ENCODE results near the gene MED25.

Gene MED25

DNA sequence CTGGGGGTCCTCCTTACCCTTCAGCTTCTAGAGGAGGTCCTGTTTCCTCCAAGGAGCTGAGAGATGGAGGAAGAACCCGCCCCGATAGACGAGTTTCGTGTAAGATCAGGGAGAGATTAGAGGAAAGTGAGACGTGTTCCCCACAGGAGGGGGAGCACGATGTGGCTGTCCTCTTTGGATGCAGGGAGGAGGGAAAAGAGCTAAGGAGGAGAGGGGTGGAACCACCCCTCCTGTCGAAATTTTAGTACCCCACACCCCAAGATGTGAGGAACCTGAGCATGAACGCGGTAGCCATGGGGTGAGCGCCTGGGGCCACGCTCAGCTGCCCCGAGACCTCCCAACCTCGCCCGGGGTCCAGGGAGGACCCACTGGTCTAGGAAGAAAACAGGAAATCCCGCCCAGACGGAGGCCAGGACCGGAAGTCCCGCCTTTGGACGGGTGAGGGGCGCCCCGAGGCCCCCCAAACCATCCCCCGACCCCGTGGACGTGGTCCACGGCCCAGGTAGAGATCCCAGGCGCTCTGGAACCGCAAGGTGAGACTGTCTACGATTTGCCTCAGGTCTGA is 57.9 kb downstream of the MED25 start:
- DNase-seq: peak; percentile 59 to 67

DNA sequence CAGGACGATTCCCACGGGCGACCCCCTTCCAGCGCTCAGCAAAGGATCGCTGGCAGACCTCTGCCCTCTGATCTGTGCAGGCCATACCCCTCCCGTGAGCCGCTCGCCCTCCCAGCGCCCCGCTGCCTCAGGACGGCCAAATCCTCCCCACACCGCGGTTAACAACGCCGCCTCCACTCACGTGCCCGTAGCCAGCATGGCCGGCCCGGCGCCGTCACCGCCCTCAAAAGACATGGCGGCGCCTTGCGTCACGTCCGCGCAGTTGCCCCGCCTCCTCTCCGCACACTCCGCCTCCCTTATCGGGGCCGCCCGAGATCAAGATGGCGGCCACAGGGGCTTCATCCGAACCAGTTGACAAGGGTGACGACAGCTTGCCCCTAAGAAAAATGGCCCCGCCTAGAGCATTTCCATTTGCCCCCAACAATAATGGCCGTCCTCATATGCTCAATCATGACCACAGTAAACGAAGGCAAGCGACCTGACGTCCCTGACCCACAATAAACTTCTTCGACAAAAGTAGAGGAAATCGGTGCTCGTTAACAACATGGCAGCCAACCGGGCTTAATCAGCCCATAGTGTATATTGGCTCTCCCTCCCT is 58.4 kb downstream of the MED25 start:
- DNase-seq: peak; percentile 99

DNA sequence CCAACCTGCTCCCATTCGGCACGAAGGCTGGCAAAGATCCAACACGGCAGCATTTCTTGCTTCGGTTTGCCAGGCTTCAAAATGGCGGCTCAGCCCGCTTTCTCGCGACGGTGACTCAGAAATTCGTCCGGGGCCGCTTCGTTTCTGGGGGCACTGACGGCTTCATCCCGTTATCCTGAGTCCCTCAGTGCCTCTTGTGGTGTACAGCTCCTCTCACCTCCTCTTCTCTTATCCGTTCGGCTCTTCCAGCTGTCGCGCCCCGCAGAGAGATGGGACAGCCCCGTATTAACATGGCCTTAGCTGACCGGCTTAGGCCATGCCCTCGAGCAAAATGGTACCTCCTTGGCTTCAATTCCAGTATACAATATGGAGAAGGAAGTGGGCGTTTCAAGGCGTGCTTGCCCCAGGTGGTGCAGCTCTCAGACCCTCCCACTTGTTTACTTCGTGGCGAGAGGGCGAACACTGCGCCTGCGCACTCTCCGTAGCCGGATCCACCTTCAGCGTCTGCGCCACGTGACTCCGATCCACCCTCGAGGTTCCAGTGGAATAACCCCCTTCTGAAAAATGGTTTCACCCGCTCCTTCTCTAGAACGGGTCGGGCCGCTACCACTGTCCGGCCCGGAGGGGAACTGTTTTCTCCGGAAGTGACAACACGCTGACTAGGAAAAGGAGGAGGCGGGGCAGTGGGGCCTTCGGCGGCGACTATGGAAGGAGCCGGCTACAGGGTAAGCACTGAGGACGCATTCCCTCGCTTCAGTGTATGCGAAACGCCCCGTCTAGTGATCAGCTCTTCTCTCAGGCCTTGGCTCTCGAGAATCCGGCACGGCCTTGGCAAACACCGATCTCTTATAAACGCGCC is 59.2 kb downstream of the MED25 start, which contains the start of the genes AKT1S1 and TBC1D17:
Gene AKT1S1 (minus strand): TSS at position 336 of the 859 bp plus-strand sequence. CDS start 4,060 bp downstream, outside the sequence.
Gene TBC1D17 (plus strand): TSS at position 683 of the 859 bp plus-strand sequence. CDS start 22 bp downstream, at position 705.
- DNase-seq: peak; percentile 100

DNA sequence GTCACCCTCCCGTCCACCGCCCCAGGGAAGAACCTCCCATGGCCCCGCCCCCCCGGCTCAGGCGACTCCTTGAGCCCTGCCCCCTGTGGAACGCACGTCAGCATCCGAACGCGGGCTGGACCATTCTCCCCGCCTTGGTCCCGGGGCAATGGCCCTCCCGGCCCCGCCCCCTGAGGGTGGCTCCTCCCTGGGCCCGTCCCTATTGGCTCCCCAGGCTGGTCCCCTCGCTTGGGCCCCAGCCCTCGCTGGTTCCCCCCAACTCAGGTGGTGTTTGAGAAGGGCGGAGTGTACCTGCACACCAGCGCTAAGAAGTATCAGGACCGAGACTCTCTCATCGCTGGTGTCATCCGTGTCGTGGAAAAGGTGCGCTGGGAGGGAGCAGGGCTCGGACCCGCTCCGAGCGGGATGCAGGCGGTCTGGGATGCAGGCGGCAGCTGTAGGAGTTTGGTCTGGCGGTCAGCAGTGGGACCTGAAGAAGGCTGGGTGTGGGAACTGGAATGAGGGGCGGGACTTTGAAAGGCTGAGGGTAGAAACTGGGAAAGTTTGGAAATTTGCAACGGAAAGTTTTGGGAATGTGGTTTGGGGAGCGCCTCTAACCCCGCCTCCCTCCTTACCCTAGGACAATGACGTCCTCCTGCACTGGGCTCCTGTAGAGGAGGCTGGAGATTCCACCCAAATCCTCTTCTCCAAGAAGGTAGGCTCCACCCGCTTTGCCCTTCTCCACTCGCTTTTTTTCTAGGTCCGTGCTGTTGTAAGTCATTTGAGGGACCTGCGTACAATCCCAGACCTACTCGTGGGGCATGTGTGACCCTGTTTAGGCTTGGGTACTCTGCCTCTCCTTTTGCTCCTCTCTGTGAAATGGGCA is 60.0 kb downstream of the MED25 start:
- DNase-seq: peak; percentile 99

DNA sequence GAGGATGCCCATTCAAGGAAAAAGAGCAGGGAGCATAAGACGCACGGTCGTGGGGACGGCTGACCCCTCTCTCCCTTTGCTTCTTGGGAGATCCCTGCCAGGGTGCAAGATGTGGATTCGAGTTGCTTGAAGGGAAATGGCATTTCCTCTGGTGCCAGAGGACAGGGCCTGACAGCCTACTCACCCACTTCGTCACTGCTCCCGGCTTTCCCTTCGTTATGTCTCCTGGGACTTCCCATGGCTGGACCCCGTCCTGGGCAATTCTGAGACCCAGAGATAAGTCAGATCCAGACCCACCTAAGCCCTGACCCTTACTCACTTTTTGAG is 60.6 kb downstream of the MED25 start:
- no peak for DNase-seq

- peak in 1 of 2 donors; percentile 28 for DNase-seq
These were observed 61.3 kb downstream of the MED25 start for GRCh38 chr19:49879243-49879963.

DNA sequence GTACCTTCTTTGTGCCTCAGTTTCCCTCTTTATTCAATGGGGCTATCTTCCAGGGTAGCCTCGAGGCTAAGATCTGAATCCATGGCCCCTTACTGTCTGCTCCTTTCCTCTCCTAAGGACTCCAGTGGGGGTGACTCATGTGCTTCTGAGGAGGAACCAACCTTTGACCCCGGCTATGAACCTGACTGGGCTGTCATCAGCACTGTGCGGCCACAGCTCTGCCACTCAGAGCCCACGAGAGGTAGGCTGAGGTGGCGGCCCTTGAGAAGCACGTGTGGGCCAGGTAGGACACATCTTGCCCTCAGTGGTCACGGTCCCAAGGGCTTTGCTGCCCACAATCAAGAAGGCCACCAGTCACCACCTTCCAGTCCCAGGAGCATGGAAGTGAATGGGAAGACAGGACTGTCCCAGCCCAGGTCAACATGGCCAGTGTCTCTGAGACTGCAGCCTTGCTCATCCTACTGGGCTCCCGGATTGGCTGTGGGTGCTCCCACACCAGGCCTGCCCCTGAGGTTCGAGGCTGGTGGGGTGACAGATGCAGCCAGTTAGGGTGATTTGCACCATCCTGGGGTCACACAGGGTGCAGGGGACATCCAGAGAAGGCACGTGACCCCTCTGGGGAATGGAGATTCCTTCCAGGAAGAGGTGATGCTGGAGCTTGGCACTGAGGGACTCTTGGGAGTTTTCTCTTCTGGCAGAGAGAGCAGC is 62.2 kb downstream of the MED25 start:
- no peak for DNase-seq

DNA sequence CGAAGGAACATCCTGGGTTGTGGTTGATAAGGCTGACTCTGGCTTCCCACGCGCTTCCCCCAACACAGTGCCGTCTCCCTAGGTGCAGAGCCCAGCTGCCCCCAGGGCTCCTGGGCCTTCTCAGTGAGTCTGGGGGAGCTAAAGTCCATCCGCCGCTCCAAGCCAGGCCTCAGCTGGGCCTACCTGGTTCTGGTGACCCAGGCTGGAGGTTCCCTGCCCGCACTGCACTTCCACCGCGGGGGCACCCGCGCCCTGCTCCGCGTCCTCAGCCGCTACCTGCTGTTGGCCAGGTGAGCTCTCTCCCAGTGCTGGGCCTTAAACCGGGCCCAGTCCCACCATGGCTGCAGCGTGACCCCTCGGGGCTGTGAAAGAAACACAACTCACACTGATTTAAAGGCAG is 63.1 kb downstream of the MED25 start:
- no peak for DNase-seq

DNA sequence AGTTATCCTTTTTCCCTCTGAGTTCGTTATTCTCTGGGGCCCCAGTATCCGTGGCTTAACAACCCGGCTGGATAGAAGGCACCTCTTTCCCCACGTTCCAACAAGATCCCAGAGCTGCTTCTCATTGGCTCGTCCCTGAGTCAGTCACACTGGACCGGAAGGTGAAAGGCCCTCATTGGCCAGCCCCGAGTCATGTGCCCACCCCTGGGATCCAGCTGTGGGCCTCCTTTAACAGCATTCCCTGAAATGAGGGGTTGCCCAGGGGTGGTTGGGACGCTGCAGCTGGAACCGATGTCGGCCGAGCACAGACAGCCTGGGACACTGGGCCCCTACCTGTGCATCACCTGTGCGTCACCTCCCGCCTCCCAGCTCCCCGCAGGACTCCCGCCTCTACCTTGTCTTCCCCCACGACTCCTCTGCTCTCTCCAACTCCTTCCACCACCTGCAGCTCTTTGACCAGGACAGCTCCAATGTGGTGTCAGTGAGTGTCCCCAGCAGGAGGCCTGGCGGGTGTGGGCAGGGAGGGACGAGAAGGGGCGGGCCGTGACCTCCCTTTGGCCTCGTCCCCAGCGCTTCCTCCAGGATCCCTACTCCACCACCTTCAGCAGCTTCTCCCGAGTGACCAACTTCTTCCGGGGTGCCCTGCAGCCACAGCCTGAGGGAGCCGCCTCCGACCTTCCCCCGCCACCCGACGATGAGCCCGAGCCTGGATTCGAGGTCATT is 63.7 kb downstream of the MED25 start:
- no peak for DNase-seq

DNA sequence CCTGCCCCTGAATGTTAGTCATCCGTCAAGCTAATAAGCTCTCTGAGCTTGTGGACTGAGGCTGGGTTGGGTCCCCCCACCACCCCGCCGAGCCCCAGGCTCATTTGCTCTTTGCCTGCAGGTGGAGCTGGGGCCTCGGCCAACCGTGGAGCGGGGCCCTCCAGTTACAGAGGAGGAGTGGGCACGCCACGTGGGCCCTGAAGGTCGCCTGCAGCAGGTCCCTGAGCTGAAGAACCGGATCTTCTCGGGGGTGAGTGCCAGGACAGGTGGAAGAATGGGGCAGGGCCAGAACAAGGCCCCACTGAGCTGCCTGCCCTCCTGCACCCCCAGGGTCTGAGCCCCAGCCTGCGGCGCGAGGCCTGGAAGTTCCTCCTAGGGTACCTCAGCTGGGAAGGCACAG is 64.6 kb downstream of the MED25 start:
- no peak for DNase-seq

DNA sequence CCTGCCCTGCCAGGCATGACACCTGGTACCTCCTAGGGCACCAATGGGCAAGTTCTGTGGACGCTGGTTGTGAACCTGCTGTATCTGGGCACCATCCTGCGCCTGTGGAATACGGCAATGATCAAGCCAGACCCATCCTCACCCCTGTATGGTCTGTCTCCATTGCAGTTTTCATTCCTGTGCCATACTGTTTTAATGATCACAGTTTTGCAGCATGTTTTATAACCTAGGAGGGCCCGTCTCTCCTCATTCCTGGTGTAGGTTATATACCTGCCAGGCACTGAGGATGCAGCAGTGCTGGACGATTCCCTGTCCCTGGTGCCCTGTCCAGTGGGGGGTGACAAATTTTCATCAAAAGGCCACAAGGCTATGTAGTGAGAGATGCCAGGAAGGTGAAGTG is 65.0 kb downstream of the MED25 start:
- DNase-seq: no peak

DNA sequence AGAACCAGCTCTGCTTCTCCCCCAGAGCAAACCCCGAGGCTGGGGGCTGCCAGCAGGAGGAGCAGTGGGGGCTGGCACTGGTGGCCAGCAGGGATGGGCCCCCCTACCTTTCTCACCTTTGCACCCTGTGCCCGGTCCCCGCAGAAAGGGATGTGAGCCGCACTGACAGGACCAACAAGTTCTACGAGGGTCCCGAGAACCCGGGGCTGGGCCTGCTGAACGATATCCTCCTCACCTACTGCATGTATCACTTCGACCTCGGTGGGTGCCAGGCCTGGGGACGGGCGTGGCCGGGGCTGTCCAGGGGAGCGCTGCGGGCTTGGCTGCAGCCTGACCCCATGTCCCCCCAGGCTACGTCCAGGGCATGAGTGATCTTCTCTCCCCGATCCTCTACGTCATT is 66.0 kb downstream of the MED25 start:
- no peak for DNase-seq

- no peak for DNase-seq
These were observed 66.7 kb downstream of the MED25 start for GRCh38 chr19:49884760-49885159.
